NCI-H2081 treated with DMSO at 0.1 percent for 48 hours (cell line): ENCODE results near the gene ARHGEF28.

ENCODE experiments used
- DNase-seq: peaks from one replicate; lab custom pipeline; 2025; lab: John Stamatoyannopoulos, UW

ARHGEF28 gene

GRCh38 chr5:73942783-73943182 is 316.8 kb downstream of the ARHGEF28 start:
- no peak for DNase-seq

GRCh38 chr5:73943397-73943796 is 317.4 kb downstream of the ARHGEF28 start:
- no peak for DNase-seq

GRCh38 chr5:73944581-73944980 is 318.6 kb downstream of the ARHGEF28 start:
- DNase-seq: no peak

GRCh38 chr5:73945505-73945904 is 319.5 kb downstream of the ARHGEF28 start:
- no peak for DNase-seq

- no peak for DNase-seq
Observed at GRCh38 chr5:73946278-73946677, 320.3 kb downstream of the ARHGEF28 start.

GRCh38 chr5:73946919-73947602 is 321.1 kb downstream of the ARHGEF28 start:
- DNase-seq: no peak

- DNase-seq: no peak
Observed at GRCh38 chr5:73947906-73948640, 322.1 kb downstream of the ARHGEF28 start.

- DNase-seq: no peak
Observed at GRCh38 chr5:73948720-73949119, 322.7 kb downstream of the ARHGEF28 start.

GRCh38 chr5:73950441-73950873 is 324.5 kb downstream of the ARHGEF28 start:
- no peak for DNase-seq

GRCh38 chr5:73950912-73951430 is 325.0 kb downstream of the ARHGEF28 start:
- DNase-seq: no peak

- DNase-seq: no peak
Observed at GRCh38 chr5:73952872-73953271, 326.9 kb downstream of the ARHGEF28 start.

GRCh38 chr5:73954381-73954780 is 328.4 kb downstream of the ARHGEF28 start:
- DNase-seq: no peak

GRCh38 chr5:73955271-73955846 is 329.4 kb downstream of the ARHGEF28 start:
- no peak for DNase-seq

- no peak for DNase-seq
Observed at GRCh38 chr5:73957397-73958001, 331.5 kb downstream of the ARHGEF28 start.

GRCh38 chr5:73958037-73958436 is 332.0 kb downstream of the ARHGEF28 start:
- no peak for DNase-seq

- DNase-seq: no peak
Observed at GRCh38 chr5:73960023-73960422, 334.0 kb downstream of the ARHGEF28 start.

- DNase-seq: no peak
Observed at GRCh38 chr5:73960426-73960825, 334.4 kb downstream of the ARHGEF28 start.

- DNase-seq: no peak
Observed at GRCh38 chr5:73962801-73963425, 336.9 kb downstream of the ARHGEF28 start.

- DNase-seq: no peak
Observed at GRCh38 chr5:73964352-73964865, 338.4 kb downstream of the ARHGEF28 start.

GRCh38 chr5:73966451-73966850 is 340.5 kb downstream of the ARHGEF28 start:
- no peak for DNase-seq

GRCh38 chr5:73967347-73967746 is 341.4 kb downstream of the ARHGEF28 start:
- DNase-seq: no peak

- no peak for DNase-seq
Observed at GRCh38 chr5:73968246-73968645, 342.2 kb downstream of the ARHGEF28 start.
